Vagina (tissue), 2 donors: ENCODE results near the gene PRR14L. TPM values are rescaled to one million over a fixed set of nuclear protein-coding genes. Genes with fewer than 3 reads are reported as not detected.

Source experiments
- DNase-seq, 2 donors: peaks; one replicate each; pipeline ENCODE4 v3.0.0-alpha.2; 2017; ENCODE audit errors: extremely low spot score in 2 of 2
- H3K27ac ChIP-seq: fragments of 200-600 bp; sonication (generic); one replicate; pipeline ENCODE4 v1.5.1; 2019
- H3K27me3 ChIP-seq: fragments of 200-600 bp; sonication (generic); one replicate; pipeline ENCODE4 v1.5.1; 2019
- H3K36me3 ChIP-seq, 2 donors: fragments of 200-600 bp; sonication (generic); one replicate each; pipeline ENCODE4 v1.5.1; 2017 to 2019
- H3K4me1 ChIP-seq: fragments of 200-600 bp; sonication (generic); one replicate; pipeline ENCODE4 v1.5.1; 2019
- H3K4me3 ChIP-seq, 2 donors: fragments of 200-600 bp; sonication (generic); 1 replicate in 1 of 2; 2 replicates in 1 of 2; pipeline ENCODE4 v1.5.1; 2016 to 2019
- H3K9me3 ChIP-seq: fragments of 200-600 bp; sonication (generic); one replicate; pipeline ENCODE4 v1.5.1; 2019
- CTCF ChIP-seq, 3 experiments: fragments of 450-650 bp in 2 of 3; fragments of 200-600 bp in 1 of 3; sonication (generic) in 1 of 3; IDR thresholded peaks; one replicate each; pipeline ENCODE4 v1.5.1; 2017 to 2019; ENCODE audit warnings: antibody characterized with exemption in 3 of 3, mild to moderate bottlenecking in 2 of 3, moderate library complexity in 2 of 3
- POLR2A ChIP-seq, 2 donors: fragments of 450-650 bp; IDR thresholded peaks; one replicate each; pipeline ENCODE4 v1.6.1; 2017; ENCODE audit warnings: antibody characterized with exemption in 2 of 2, mild to moderate bottlenecking in 2 of 2, moderate library complexity in 2 of 2
- POLR2AphosphoS5 ChIP-seq, 2 donors: sonication (generic); formaldehyde crosslinking; IDR thresholded peaks; one replicate each; pipeline ENCODE4 v1.9.0; 2017; ENCODE audit warnings: antibody characterized with exemption in 2 of 2, mild to moderate bottlenecking in 2 of 2, low read depth in 1 of 2; ENCODE audit not compliant: insufficient read depth in 1 of 2
- intact Hi-C: fragments of 100-400 bp; cut with DNase I; formaldehyde crosslinking; loops from one replicate; pipeline ENCODE4 v1.15.1; 2023
- total RNA-seq: library from RNA; depleted of rRNA; stranded (reverse); fragments of >200 nt; gene quantifications from one replicate; pipeline ENCODE4 v1.2.3, GENCODE V29; 2016

Gene PRR14L
- total RNA-seq, 1 donor from 2014 or later, result 37.3 TPM

GRCh38 chr22:31653944-31654343 lies 96.0 kb downstream of the PRR14L start:
- Histone ChIP-seq H3K36me3 (peaks cover 0 to 6% of the 10 kb centered on the region in 2 donors), H3K4me1 (no peaks in the 10 kb centered on the region), H3K27me3 (no peaks in the 10 kb centered on the region), H3K9me3 (no peaks in the 10 kb centered on the region), H3K27ac (no peak overlapping the region), H3K4me3 (no peak overlapping the region)
- intact Hi-C loops, result no loop called here
- DNase-seq, result no peak
- no peak for TF ChIP-seq POLR2A (IDR thresholded peaks at IDR 0.05)
- no peak for TF ChIP-seq POLR2AphosphoS5 (IDR thresholded peaks at IDR 0.05; ENCODE audit: insufficient read depth in 1 of 2, low read depth in 1 of 2)
- no peak for TF ChIP-seq CTCF (IDR thresholded peaks at IDR 0.05)

GRCh38 chr22:31652911-31653684 lies 96.8 kb downstream of the PRR14L start:
- no peak for TF ChIP-seq POLR2A (IDR thresholded peaks at IDR 0.05)
- TF ChIP-seq CTCF (IDR thresholded peaks at IDR 0.05), result no peak
- no peak for TF ChIP-seq POLR2AphosphoS5 (IDR thresholded peaks at IDR 0.05; ENCODE audit: insufficient read depth in 1 of 2, low read depth in 1 of 2)
- no peaks in the 10 kb centered on the region for H3K4me1 ChIP-seq
- H3K9me3 ChIP-seq, result no peaks in the 10 kb centered on the region
- H3K27me3 ChIP-seq, result no peaks in the 10 kb centered on the region
- no peak overlapping the region for H3K27ac ChIP-seq
- H3K4me3 ChIP-seq, result no peak overlapping the region
- peaks cover 0 to 12% of the 10 kb centered on the region in 2 donors for H3K36me3 ChIP-seq
- intact Hi-C loops, result no loop called here
- DNase-seq, result no peak

- no peak overlapping the region for H3K27ac ChIP-seq
Measured at GRCh38 chr22:31652088-31652487, 97.8 kb downstream of the PRR14L start.

GRCh38 chr22:31651664-31652063 lies 98.3 kb downstream of the PRR14L start:
- TF ChIP-seq CTCF (IDR thresholded peaks at IDR 0.05) (no peak), POLR2A (IDR thresholded peaks at IDR 0.05) (no peak)
- H3K27ac ChIP-seq, result no peak overlapping the region
- intact Hi-C loops, result no loop called here

More at GRCh38 chr22:31652088-31652487, 97.8 kb downstream of the PRR14L start:
- no peak for TF ChIP-seq CTCF (IDR thresholded peaks at IDR 0.05)
- TF ChIP-seq POLR2A (IDR thresholded peaks at IDR 0.05), result no peak
- no peak for TF ChIP-seq POLR2AphosphoS5 (IDR thresholded peaks at IDR 0.05; ENCODE audit: insufficient read depth in 1 of 2, low read depth in 1 of 2)
- H3K4me3 ChIP-seq, result no peak overlapping the region
- no peaks in the 10 kb centered on the region for H3K4me1 ChIP-seq
- no peaks in the 10 kb centered on the region for H3K27me3 ChIP-seq
- no peaks in the 10 kb centered on the region for H3K9me3 ChIP-seq
- intact Hi-C loops, result no loop called here
- DNase-seq, result no peak
- peaks cover 0 to 22% of the 10 kb centered on the region in 2 donors for H3K36me3 ChIP-seq

GRCh38 chr22:31650391-31650790 lies 99.5 kb downstream of the PRR14L start:
- no peaks in the 10 kb centered on the region for H3K9me3 ChIP-seq
- H3K36me3 ChIP-seq, result peaks cover 0 to 24% of the 10 kb centered on the region in 2 donors
- DNase-seq, result no peak
- no peak overlapping the region for H3K4me3 ChIP-seq
- TF ChIP-seq CTCF (IDR thresholded peaks at IDR 0.05), result no peak
- no peak for TF ChIP-seq POLR2A (IDR thresholded peaks at IDR 0.05)
- no peak for TF ChIP-seq POLR2AphosphoS5 (IDR thresholded peaks at IDR 0.05; ENCODE audit: insufficient read depth in 1 of 2, low read depth in 1 of 2)
- H3K27ac ChIP-seq, result no peak overlapping the region
- H3K4me1 ChIP-seq, result no peaks in the 10 kb centered on the region
- intact Hi-C loops, result no loop called here
- H3K27me3 ChIP-seq, result no peaks in the 10 kb centered on the region

More at GRCh38 chr22:31651664-31652063, 98.3 kb downstream of the PRR14L start:
- Histone ChIP-seq H3K4me1 (no peaks in the 10 kb centered on the region), H3K27me3 (no peaks in the 10 kb centered on the region), H3K36me3 (peaks cover 0 to 24% of the 10 kb centered on the region in 2 donors), H3K9me3 (no peaks in the 10 kb centered on the region), H3K4me3 (no peak overlapping the region)
- no peak for DNase-seq
